T-cell (primary cell): ENCODE results near the gene MED12. TPM values are rescaled to one million over a fixed set of nuclear protein-coding genes. Genes with fewer than 3 reads are reported as not detected.

Experiments used
- ATAC-seq, 4 experiments: fragments of 200-7000 bp in 3 of 4; fragments of 150-1000 bp in 1 of 4; cut with Tn5 transposase; replicated peaks in 1 of 4; 1 replicate in 3 of 4; 2 replicates in 1 of 4; pipeline ENCODE4 v1.10.0; 2021; ENCODE audit warnings: moderate library complexity in 3 of 4, mild to moderate bottlenecking in 2 of 4, moderate number of reproducible peaks in 1 of 4
- CTCF ChIA-PET, 2 donors: fragments of 300-600 bp; sonication (Branson Sonifier 250); formaldehyde crosslinking; loops; one replicate each; lab custom pipeline; 2022; ENCODE audit warnings: antibody characterized with exemption in 2 of 2; lab: Charles Lee
- POLR2A ChIA-PET, 2 donors: fragments of 300-600 bp; sonication (Branson Sonifier 250); formaldehyde crosslinking; loops; one replicate each; lab custom pipeline; 2022; ENCODE audit warnings: antibody characterized with exemption in 2 of 2; lab: Charles Lee
- DNase-seq, 35 experiments: peaks; one replicate each; pipeline versions ENCODE4 v3.0.0 to v3.0.0-alpha.2; 2013 to 2023
- H3K27ac ChIP-seq: one replicate; pipeline ENCODE4 v1.5.1; 2013; ENCODE audit warnings: low read length
- H3K27me3 ChIP-seq, 2 experiments: replicated peaks in 1 of 2; 1 replicate in 1 of 2; 2 replicates in 1 of 2; pipeline versions ENCODE4 v1.6.1 to v1.7.0; 2013; ENCODE audit warnings: low read length in 1 of 2, mixed read lengths in 1 of 2; ENCODE audit not compliant: control insufficient read depth in 2 of 2, insufficient read depth in 2 of 2; ENCODE audit errors: extremely low read depth in 1 of 2
- H3K36me3 ChIP-seq, 2 donors: 1 replicate in 1 of 2; 2 replicates in 1 of 2; pipeline versions ENCODE4 v1.6.1 to v1.7.0; 2013; ENCODE audit warnings: low read length in 1 of 2; ENCODE audit not compliant: control insufficient read depth in 2 of 2, insufficient read depth in 1 of 2; ENCODE audit errors: extremely low read depth in 1 of 2
- H3K4me1 ChIP-seq, 2 experiments: 1 replicate in 1 of 2; 2 replicates in 1 of 2; pipeline versions ENCODE4 v1.6.1 to v1.7.0; 2013; ENCODE audit warnings: low read length in 2 of 2, mixed read lengths in 1 of 2; ENCODE audit not compliant: insufficient read depth in 2 of 2, control insufficient read depth in 1 of 2; ENCODE audit errors: extremely low read depth in 1 of 2
- H3K4me3 ChIP-seq, 2 donors: 1 replicate in 1 of 2; 2 replicates in 1 of 2; pipeline versions ENCODE4 v1.5.1 to v1.7.0; 2013; ENCODE audit warnings: mild to moderate bottlenecking in 2 of 2, low read length in 1 of 2, moderate library complexity in 1 of 2; ENCODE audit not compliant: control insufficient read depth in 1 of 2; ENCODE audit errors: extremely low read depth in 1 of 2
- H3K9me3 ChIP-seq: 2 replicates; pipeline ENCODE4 v1.7.0; 2013
- H3K27ac Mint-ChIP-seq, 2 donors: one replicate each; pipeline ENCODE4 v1.8.0; 2020 to 2021; ENCODE audit warnings: mild to moderate bottlenecking in 2 of 2, mixed read lengths in 2 of 2
- H3K27me3 Mint-ChIP-seq, 2 donors: one replicate each; pipeline ENCODE4 v1.8.0; 2021 to 2022; ENCODE audit warnings: mixed read lengths in 2 of 2
- H3K36me3 Mint-ChIP-seq: one replicate; pipeline ENCODE4 v1.8.0; 2021; ENCODE audit warnings: mixed read lengths
- H3K4me1 Mint-ChIP-seq, 3 donors: one replicate each; pipeline ENCODE4 v1.8.0; 2020 to 2022; ENCODE audit warnings: mixed read lengths in 3 of 3, mild to moderate bottlenecking in 1 of 3
- H3K4me3 Mint-ChIP-seq, 3 donors: one replicate each; pipeline ENCODE4 v1.8.0; 2020 to 2022; ENCODE audit warnings: mild to moderate bottlenecking in 3 of 3, mixed read lengths in 3 of 3, moderate library complexity in 3 of 3
- H3K9me3 Mint-ChIP-seq, 3 donors: one replicate each; pipeline ENCODE4 v1.8.0; 2020 to 2022; ENCODE audit warnings: mixed read lengths in 3 of 3
- total RNA-seq, 35 experiments: library from RNA in 6 of 35; stranded (reverse) in 6 of 35; fragments of 120-200 nt in 1 of 35; gene quantifications; one replicate each; pipeline versions ENCODE4 v1.2.1 to v1.2.4 and lab custom pipeline; 2013 to 2026

The MED12 gene
- total RNA-seq, 5 donors from 2014 or later (not counting 1 experiment from before 2014, with no cell fraction given), result 63.8 to 78.3 (median 72.0) TPM

DNA sequence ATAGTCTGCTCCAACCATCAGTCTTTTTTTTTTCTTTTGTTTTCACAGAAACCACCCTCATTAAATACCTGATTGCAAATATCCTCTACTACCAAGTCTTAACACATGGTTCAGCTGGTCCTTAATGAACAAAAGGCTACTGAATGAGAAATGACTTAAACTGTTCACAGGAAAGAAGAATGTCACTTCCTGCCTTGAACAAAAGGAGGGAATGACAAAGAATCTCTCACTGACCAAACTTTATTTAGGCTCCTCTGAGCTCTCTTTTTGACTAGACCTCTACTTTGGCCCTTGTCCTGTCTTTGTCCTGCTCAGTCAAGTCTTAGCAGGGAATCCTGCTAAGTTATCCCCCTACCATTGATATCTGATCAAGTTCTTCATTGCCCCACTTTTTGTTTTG is 72.9 kb downstream of the MED12 start:
- Mint-ChIP-seq H3K9me3 (no peaks in the 10 kb centered on the region), H3K4me1 (peaks cover 28 to 32% (median 30%) of the 10 kb centered on the region in 3 donors), H3K27ac (peak overlapping the region; percentile 17 to 54), H3K4me3 (no peak overlapping the region), H3K27me3 (peaks cover 0 to 4% of the 10 kb centered on the region in 2 donors), H3K36me3 (peaks cover 10% of the 10 kb centered on the region)
- H3K27me3 ChIP-seq, result no peaks in the 10 kb centered on the region
- peak overlapping the region; percentile 18 for H3K27ac ChIP-seq
- H3K4me3 ChIP-seq, result no peak overlapping the region
- no peaks in the 10 kb centered on the region for H3K36me3 ChIP-seq
- ChIA-PET POLR2A (interaction anchor here in 1 of 2 donors (0.5 kb wide), 1 partner anchor 370 kb away, joined by 3 read pairs; no protein-coding TSS in a partner anchor), CTCF (interaction anchor here in 1 of 2 donors (0.7 kb wide), 1 partner anchor 14 kb away, joined by 3 read pairs; no protein-coding TSS in a partner anchor)
- H3K9me3 ChIP-seq, result no peaks in the 10 kb centered on the region
- no peak for ATAC-seq
- DNase-seq, result no peak
- H3K4me1 ChIP-seq, result peaks cover 10 to 26% of the 10 kb centered on the region in 2 experiments

Other genes starting within 250 kb of the MED12 start
- gene TEX11, start 209.9 kb upstream of the MED12 start, total RNA-seq, result not detected
- 1 to 10 TPM in 1 of 5 donors, under 1 TPM in 3, not detected in 1; 0.26 to 1.4 (median 0.42) TPM for gene SLC7A3, start 187.5 kb upstream of the MED12 start, total RNA-seq
- 10 to 100 TPM; 29.6 to 42.5 (median 33.1) TPM for gene SNX12, start 50.3 kb upstream of the MED12 start, total RNA-seq
- gene FOXO4, start 22.7 kb upstream of the MED12 start, total RNA-seq, result 10 to 100 TPM; 30.4 to 45.9 (median 38.1) TPM
- 10 to 100 TPM; 33.8 to 86.6 (median 39.6) TPM for gene CXorf65, start 11.9 kb upstream of the MED12 start, total RNA-seq
- gene IL2RG, start 7.0 kb upstream of the MED12 start, total RNA-seq, result 100 to 1,000 TPM; 285 to 380 (median 312) TPM
- gene NLGN3, start 26.2 kb downstream of the MED12 start, total RNA-seq, result 1 to 10 TPM; 2.9 to 3.7 (median 3.2) TPM
- gene GJB1, start 104.6 kb downstream of the MED12 start, total RNA-seq, result under 1 TPM in 2 of 5 donors, not detected in 3; 0.23 TPM
- 10 to 100 TPM; 23.6 to 32.4 (median 28.7) TPM for gene ZMYM3, start 135.5 kb downstream of the MED12 start, total RNA-seq
- gene NONO, start 165.0 kb downstream of the MED12 start, total RNA-seq, result 100 to 1,000 TPM; 322 to 419 (median 348) TPM
- 1 to 10 TPM; 2.3 to 4.0 (median 3.0) TPM for gene ITGB1BP2, start 183.2 kb downstream of the MED12 start, total RNA-seq
- 10 to 100 TPM; 61.4 to 70.0 (median 63.3) TPM for gene TAF1, start 247.8 kb downstream of the MED12 start, total RNA-seq